IPS DF 4.7 (cell line): ENCODE measurements around the gene ARHGAP10.
"Not testable (repeated sequence)": the region's sequence is repeated elsewhere in the genome, so short reads cannot be mapped to it uniquely, and the experiment has no call there.

ENCODE experiments used
- DNase-seq: peaks from one replicate; pipeline ENCODE4 v3.0.0-alpha.2; 2013; ENCODE audit warnings: low spot score; ENCODE audit errors: extremely low read depth

The ARHGAP10 gene

DNA sequence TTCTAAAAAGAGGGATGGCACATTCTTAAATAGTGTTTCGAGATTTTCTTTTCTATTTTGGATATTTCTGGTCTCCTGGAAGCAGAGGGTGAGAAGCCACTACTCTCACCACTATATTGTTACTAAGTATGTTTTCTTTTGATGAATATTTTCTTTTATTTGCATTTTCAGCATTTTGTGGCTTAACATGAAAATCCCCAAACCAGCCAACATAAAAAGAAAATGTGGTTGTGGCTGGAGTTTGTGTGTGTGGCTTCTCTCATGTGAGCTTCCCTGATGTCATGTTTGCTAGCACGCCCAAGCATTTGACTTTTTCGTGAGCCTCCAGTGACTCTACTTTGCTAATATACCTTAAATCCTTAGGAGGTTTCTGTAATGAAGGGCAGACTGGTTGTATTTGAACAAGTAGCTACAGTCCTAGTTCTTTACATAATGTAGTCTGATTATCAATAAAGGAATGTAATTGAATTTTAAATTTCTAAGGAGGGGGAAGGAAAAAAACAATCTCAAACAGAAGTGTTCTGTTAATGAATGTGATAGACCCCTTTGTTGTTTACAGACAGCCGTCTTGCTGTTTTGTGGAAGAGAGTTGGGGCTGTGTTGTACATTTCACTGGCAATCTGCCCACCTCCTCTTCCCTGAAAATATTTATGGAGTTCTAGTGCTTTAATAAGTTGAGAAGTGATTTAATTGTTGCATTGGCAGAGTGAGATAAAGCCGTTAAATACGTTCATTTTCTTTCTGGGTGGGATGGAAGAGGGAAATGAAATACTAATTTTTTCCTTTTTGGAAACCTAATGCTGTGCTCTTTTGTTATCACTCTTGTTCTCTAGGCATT is 114.6 kb downstream of the ARHGAP10 start:
- no peak for DNase-seq

DNA sequence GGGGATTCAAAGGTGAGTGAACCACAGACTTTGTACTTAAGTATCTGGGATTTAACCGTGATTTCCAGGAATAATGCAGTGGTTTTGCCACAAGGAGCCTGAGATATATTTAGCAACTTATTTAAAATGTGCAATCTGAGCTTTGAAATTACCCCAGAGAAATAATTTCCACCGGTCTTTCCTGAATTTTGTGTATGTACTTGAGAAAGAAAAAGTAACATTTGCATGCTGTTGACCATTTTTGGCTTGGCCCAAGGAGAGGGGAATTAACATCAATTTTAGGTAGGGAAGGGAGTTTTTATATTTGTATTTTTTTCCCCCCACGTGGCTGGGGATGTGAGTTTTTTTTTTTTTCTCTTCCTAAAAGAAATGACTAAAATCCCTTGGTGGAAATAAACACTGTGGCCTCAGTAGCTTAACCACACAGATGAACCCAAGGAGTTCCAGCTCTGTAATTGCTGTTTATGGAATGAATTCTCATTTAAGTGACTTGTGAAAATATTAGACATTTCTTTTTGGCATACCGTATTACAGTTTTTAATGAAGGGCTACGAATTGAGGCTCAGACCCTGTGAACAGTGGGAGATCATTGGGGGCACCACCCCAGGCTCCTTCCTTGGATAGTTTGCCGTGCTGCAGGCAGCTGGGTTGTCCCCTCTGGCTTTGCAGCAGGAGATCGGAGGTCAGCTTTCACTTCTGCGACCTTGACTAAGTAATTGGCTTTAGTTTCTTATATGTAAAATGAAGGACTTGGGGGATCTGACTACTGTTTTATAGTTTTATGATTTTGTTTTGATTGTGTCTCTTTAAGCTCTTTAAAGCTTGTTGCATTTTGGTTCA is 116.1 kb downstream of the ARHGAP10 start:
- no peak for DNase-seq

DNA sequence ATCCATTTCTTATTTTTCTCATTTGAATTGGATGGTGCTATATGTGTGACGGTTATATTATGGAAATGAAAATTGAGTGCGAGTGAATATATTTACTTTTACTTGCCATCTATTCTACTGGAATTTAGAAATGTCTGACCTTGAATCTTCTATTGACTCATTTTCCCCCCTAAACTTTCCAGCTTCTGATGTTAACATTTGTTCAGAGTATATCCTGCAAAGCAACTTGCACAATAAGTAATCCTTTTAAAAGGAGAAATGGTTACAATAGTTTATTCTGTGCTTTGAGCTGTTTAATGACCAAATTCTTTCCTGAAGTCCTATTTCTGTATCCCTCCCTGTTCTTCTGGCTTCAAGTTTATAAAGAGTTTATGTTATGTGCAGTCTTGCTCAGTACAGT is 116.7 kb downstream of the ARHGAP10 start:
- no peak for DNase-seq

DNA sequence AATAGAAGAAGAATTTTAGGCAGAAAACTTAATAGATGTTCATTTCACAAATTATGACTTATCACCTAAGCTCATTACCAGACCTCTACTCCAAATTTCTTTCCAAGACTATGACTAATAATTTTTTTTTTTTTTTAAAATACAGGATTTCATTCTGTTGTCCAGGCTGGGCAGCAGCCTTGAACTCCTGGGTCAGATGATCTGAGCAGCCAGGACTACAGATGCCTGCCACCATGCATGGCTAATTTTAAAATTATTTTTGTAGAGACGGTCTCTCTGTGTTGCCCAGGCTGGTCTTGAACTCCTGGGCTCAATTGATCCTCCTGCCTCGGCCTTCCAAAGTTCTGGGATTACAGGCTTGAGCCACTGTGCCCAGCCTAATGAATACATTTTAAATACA is 119.2 kb downstream of the ARHGAP10 start:
- no peak for DNase-seq

DNA sequence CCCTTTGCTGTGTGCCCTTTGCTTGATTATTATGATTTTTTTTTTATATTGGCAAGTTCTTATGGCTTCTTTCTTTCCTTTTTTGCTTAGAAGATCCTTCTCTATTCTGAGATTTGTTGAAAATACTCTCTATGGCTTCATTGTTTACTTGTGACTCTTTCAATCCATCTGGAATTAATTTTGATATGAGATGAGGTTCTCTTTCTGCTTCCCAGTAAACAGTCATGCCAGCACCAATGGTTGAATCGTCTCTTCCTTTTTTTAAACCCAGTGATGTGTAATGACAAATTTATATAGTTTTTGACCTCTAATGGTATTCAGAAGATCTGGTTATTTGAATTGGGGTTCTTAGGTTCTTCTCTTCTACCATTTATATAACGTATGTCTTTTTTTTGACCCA is 121.8 kb downstream of the ARHGAP10 start:
- DNase-seq = no peak

DNA sequence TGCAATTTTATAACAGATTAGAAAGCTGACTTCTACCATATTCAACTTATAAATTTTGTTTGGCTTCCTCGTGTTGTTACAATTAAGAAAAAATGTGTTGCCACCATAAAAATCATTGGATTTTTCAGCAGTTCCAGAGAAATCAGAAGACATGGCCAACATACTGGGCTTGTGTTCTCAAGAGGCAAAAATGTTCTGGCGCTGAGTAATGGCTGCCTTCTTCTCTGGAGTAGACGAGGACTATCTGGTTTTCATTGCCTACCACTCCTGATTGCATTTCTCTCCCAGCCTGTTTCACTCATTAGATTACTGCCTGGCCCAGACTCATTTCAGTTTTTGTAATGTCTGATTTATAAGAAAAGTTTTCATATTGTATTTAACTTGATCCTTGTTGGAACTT is 122.3 kb downstream of the ARHGAP10 start:
- no peak for DNase-seq

DNA sequence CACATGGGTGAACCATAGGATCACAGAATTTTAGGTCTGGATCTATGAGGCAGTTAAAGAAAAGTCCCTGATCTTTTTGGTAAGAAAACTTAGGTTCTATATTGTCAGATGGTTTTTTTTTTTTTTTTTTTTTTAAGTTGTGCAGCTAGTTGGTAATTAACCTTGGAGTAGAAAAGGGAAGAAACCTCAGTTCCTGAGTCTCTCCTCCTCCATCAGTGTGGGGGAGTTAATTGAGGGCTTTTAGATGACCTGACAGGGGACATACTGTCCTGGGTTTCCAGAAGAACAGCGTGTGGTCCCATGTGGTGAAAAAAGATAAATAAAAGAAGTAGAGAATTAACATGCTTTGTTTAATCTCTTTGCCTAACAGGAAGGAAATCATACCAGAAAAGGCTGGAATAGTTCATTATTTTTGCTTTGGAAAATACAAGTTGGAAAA is 123.7 kb downstream of the ARHGAP10 start:
- DNase-seq = no peak

DNA sequence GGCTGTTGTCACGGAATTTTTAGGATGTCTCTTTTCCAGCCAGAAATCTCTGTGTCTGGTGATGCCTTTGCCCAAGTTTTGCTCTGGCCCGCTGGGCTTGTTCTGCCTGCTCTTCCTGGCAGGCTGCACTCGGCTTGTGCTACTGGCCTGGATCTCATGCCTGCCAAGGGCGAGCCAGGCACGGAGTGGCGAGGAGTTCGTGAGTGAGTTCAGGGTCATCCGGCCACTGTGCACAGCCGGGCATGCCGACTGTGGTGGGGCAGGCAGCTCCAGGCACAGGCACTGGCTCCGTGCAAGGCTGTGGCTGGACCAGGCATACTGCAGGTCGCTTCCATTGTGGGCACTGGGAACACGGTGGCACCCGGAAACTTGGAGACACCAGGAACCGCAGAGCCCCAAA is 129.1 kb downstream of the ARHGAP10 start:
- DNase-seq = no peak

DNA sequence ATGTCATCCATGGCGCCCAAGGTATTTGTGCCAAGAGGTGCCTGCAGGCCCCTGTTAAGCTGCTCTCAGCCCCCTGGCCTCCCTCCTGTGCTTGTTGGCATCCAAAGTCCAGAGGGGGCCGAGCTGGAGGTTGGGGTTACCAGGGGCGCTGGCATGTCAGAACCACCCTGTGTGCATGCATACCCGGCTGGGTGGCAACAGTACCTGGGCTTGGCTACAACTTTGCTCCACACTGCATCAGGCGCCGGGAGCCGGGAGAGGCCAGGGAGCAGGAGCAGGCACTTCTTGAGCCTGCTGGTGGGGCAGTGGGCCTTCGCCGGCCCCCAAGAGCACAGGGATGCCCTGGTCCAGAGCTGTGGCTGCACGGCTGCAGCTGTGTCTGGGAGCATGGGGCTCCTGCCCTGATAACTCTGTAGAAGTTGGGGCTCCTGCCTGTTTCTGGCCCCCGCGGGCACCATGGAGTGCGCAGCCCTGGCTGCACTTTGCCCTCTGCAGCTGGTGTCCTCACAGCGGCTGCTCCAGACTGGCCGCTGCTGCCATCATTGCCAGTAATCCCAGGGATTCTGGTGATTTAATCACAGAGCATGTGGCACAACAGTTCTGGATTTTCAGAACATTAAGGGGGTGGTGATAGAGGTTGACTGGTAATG is 130.3 kb downstream of the ARHGAP10 start:
- no peak for DNase-seq

DNA sequence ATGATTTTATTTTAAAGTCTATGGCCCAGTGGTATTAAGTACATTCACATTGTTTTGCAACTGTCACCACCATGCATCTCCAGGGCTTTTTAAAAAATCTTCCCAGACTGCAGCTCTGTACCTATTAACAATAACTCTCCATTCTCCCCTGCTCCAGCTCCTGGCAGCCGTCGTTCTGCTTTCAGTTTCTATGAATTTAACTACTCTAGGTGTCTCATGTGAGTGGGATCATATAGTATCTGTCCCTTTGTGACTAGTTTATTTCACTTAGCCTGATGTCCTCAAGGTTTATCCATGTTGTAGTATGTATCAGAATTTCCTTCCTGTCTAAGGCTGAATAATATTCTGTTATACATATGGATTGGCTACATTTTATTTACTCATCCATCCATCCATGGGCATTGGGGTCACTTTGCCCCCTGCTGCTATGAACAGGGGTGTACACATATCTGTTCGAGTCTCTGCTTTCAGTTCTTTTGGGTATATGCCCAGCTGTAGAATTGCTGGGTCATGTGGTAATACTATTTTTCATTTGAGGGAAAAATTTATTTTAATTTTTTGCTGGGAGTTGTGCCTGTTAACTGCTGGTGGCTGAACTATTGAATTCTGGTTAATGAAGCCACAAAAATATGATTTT is 131.3 kb downstream of the ARHGAP10 start:
- DNase-seq = no peak

DNA sequence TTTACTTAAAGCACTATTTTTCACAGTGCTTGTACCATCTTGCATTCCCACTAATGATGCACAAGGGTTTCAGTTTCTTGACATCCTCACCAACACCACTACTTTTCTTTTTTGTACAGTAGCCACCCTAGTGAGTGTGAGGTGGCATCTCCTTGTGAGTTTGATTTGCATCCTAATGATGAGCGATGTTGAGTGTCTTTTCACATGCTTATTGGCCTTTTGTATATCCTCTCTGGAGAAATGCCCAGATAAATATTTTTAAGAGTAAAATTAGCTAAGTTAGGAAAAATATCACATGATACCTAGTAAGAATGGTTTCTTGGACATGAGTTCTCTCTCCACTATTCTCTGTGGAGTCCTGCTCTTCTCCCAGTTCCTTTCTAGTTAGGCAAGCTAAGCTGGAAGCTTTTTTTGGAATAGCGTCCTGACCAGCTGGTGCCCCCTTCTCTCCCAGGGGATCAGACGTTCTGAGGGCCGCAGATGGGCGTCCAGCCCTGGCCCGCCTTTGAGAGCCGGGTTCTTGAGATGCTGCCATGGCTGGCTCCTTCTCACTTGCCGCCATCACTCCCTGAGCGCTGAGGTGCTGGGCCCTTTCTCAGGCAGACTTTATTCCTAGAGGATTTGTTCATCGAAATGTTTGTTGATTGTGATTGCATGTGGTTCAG is 132.1 kb downstream of the ARHGAP10 start:
- DNase-seq = no peak

DNA sequence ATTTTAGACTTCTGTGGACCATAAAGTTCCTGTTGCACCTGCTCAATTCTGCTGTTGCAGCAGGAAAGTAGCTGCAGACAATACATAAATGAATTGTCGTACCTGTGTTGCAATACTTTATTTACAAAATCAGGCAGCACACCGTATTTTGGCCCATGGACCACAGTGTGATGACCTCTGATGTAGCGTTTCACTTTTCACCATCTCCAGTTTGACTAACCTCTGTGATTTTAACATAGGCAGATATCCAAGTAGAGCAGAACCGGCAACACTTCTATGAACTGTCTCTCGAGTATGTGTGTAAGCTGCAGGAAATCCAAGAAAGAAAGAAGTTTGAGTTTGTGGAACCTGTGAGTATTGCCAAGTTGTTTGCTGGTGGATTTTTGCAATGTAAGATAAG is 132.7 kb downstream of the ARHGAP10 start:
- no peak for DNase-seq

DNA sequence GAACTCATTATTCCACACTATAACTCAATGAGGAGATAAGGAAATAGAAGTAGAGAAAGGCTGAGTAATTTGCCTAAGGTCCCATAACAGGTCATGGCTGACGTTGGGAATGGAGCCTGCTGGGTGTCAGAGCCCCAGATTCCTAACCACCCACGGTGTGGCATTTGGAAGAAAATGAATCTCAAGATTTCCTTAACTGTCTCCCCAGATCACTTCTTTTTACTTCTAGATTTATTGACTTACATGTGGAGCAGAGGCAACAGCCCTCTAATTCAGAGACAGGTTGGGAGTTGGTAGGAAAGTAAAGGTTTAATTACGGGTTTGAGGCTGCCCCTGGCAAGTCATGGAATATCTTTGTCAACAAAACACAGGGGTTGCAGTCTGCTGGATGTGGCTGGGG is 134.0 kb downstream of the ARHGAP10 start:
- no peak for DNase-seq

DNA sequence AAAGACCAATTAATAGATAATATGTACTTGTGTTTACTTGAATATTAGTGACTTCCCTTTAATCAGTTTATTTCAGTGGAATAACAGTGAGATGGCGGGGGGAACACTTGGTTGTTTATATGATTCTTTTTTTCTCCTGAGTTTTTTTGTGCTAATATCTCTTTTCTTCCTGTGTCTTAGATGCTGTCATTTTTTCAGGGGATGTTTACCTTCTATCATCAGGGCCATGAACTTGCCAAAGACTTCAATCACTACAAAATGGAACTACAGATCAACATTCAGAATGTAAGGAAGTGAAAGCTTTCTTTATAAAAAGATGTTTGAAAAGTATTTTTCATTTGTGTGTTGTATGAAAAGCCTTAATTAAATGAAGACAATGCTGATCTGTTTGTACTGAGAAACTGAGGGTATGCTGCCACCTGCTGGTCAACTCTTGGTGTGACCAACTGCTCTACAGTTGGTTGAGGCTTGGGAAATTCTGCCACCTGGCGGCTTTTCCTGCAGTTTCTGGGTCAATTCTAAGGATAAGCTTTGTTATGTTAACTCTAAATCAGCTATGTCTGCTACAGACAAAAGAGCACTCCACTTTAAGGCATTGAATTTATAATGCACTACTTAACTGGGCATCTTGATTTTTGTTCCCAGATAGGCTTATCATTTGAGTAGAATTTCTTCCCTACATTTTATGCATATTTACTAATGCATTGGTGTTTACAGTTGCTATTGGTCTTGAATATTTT is 134.8 kb downstream of the ARHGAP10 start:
- peak; percentile 93 for DNase-seq

DNA sequence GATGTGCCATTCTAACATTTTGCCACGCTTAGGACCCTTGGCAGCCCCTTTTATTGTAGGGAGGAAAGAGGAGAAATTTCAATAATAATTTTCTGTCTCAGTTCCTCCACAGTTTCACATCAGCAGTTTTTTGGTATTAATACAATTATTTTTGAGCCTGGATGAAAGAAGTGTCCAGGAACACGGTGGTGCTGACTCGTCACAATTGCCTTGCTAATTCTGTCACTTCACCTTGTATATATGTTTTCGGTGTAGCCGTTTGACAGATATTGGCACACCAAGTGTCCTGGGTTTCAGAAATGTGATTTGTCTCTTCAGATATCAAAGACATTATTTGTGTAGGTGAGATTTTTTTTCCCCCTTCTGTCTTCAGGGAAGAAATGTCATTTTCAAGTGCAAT is 142.2 kb downstream of the ARHGAP10 start:
- no peak for DNase-seq

DNA sequence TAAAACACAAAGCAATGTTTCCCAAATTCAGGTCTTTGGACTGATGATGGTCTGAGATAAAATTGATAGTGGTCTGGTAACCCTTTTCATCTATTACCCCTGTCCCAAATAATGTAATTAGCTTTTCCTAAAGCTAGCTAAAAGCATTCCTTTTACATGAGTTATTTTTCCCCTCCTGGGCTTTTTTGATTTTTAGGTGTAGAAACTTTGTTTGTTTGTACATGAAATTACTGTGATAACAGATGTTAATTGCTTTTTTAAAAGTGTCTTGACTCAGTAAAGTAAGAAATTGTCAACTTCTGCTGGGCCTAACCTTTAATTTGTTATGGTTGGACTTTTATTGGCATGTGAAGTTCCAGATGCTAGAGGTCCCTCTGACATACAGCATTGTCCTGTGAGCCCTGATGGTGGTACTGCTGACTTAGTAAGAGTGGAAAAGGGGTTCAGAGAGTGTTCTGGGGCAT is 145.5 kb downstream of the ARHGAP10 start:
- DNase-seq = no peak

DNA sequence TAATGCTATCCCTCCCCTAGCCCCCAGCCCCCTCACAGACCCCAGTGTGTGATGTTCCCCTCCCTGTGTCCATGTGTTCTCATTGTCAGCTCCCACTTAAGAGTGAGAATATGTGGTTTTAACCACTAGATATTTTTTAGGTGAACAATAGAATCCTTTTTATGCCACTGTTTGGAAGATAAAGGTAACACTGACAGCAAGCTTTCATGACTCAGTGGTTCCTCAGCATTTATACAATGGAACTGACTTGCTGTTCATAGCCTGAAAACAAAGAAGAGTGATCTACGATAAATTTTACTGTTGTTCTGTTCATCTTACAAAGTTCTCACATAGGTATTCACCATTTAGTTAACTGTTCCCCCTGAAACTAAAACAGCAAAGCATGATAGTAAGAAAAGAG is 147.8 kb downstream of the ARHGAP10 start:
- no peak for DNase-seq

DNA sequence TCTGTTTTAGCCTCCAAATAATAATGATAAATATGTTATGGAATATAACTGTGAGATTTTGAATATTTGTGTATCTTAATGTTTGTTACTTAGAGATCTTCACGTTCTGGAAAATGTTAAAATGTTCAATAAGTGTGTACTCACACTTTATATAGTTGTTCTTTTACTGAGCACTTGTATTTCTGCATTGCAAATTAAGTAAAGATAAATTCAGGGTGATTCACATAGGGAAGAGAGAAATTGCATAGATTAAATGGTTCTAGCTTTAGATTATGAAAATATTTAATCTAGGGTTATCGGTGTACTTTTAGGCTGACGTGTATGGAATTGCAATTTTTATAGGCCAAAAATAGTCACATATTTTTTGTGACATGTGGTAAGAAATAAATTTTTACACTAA is 148.6 kb downstream of the ARHGAP10 start:
- DNase-seq = no peak

DNA sequence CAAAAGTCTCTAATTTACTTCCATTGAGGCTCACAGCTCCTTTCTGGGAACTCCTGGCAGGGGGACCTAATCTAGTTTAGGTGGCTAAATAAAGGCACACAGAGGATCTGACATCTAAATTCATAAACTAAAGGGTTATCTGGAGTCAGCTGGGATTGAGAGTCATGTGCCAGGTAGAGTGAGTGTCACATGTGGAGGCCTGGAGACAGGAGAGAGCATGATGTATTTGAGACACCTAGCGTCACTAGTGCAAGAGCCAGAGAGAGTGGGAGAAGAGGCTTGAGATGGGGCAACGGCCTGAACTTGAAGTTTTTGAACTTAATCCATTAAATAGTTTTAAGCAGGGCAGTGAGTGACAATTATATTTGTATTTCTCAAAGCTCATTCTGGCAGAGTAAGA is 152.6 kb downstream of the ARHGAP10 start:
- no peak for DNase-seq

DNA sequence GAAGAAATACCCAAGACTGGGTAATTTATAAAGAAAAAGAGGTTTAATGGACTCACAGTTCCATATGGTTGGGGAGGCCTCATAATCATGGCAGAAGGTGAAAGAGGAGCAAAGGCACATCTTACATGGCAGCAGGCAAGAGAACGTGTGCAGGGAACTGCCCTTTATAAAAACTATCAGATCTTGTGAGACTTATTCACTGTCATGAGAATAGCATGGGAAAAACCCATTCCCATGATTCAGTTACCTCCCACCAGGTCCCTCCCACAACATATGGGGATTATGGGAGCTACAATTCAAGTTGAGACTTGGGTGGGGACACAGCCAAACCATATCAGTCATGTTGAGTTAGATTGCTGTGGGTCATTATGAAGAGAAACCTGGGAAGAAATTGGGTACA is 153.3 kb downstream of the ARHGAP10 start:
- not testable (repeated sequence) for DNase-seq
